ENCODE results near the gene IFIT1.
"Not testable (repeated sequence)": the region's sequence is repeated elsewhere in the genome, so short reads cannot be mapped to it uniquely, and the experiment has no call there.

IFIT1 gene

GRCh38 chr10:89438525-89438924, 46.1 kb downstream of the IFIT1 start:
- DNase-seq (ENCODE audit: extremely low read depth, insufficient read length) = no peak
- Histone ChIP-seq H3K36me3 (ENCODE audit: control insufficient read depth, insufficient read depth, low read length) (no peaks in the 10 kb centered on the region), H3K27me3 (replicated peaks; ENCODE audit: control insufficient read depth, insufficient read depth, low read length) (no peaks in the 10 kb centered on the region; the same call in 1 of the 2 replicates), H3K4me3 (replicated peaks; ENCODE audit: low read depth, low read length) (no peak overlapping the region)
- TF ChIP-seq, protein P1, sequence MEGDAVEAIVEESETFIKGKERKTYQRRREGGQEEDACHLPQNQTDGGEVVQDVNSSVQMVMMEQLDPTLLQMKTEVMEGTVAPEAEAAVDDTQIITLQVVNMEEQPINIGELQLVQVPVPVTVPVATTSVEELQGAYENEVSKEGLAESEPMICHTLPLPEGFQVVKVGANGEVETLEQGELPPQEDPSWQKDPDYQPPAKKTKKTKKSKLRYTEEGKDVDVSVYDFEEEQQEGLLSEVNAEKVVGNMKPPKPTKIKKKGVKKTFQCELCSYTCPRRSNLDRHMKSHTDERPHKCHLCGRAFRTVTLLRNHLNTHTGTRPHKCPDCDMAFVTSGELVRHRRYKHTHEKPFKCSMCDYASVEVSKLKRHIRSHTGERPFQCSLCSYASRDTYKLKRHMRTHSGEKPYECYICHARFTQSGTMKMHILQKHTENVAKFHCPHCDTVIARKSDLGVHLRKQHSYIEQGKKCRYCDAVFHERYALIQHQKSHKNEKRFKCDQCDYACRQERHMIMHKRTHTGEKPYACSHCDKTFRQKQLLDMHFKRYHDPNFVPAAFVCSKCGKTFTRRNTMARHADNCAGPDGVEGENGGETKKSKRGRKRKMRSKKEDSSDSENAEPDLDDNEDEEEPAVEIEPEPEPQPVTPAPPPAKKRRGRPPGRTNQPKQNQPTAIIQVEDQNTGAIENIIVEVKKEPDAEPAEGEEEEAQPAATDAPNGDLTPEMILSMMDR (IDR thresholded peaks at IDR 0.05; ENCODE audit: insufficient read depth, low read length, poor library complexity, severe bottlenecking) = no peak

GRCh38 chr10:89440226-89441009, 48.0 kb downstream of the IFIT1 start:
- Histone ChIP-seq H3K4me3 (replicated peaks; ENCODE audit: low read depth, low read length) (no peak overlapping the region), H3K36me3 (ENCODE audit: control insufficient read depth, insufficient read depth, low read length) (no peaks in the 10 kb centered on the region)
- TF ChIP-seq, protein P1 (IDR thresholded peaks at IDR 0.05; ENCODE audit: insufficient read depth, low read length, poor library complexity, severe bottlenecking) = no peak

GRCh38 chr10:89442289-89442688, 49.9 kb downstream of the IFIT1 start:
- H3K4me3 ChIP-seq (replicated peaks; ENCODE audit: low read depth, low read length) = no peak overlapping the region
- TF ChIP-seq, protein P1 (IDR thresholded peaks at IDR 0.05; ENCODE audit: insufficient read depth, low read length, poor library complexity, severe bottlenecking) = no peak
- no peak for DNase-seq (ENCODE audit: extremely low read depth, insufficient read length)
- no peaks in the 10 kb centered on the region; the same call in 1 of the 2 replicates for H3K27me3 ChIP-seq (replicated peaks; ENCODE audit: control insufficient read depth, insufficient read depth, low read length)
- no peaks in the 10 kb centered on the region for H3K36me3 ChIP-seq (ENCODE audit: control insufficient read depth, insufficient read depth, low read length)

More at GRCh38 chr10:89440226-89441009, 48.0 kb downstream of the IFIT1 start:
- no peak for DNase-seq (ENCODE audit: extremely low read depth, insufficient read length)
- no peaks in the 10 kb centered on the region; the same call in 1 of the 2 replicates for H3K27me3 ChIP-seq (replicated peaks; ENCODE audit: control insufficient read depth, insufficient read depth, low read length)

DNA sequence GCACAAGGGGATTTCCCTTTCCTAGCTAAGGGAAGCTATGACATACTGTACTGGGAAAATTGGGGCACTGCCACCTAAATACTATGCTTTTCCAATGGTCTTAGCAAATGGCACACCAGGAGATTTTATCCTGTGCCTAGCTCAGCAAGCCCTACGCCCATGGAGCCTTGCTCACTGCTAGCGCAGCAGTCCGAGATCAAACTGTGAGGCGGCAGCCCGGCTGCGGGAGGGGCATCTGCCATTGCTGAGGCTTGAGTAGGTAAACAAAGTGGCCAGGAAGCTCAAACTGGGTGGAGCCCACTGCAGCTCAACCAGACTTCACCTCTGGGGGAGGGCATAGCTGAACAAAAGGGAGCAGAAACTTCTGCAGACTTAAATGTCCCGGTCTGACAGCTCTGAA, 52.4 kb downstream of the IFIT1 start:
- not testable (repeated sequence) for DNase-seq (ENCODE audit: extremely low read depth, insufficient read length); H3K36me3 ChIP-seq (ENCODE audit: control insufficient read depth, insufficient read depth, low read length); H3K27me3 ChIP-seq (replicated peaks; ENCODE audit: control insufficient read depth, insufficient read depth, low read length); H3K4me3 ChIP-seq (replicated peaks; ENCODE audit: low read depth, low read length)

DNA sequence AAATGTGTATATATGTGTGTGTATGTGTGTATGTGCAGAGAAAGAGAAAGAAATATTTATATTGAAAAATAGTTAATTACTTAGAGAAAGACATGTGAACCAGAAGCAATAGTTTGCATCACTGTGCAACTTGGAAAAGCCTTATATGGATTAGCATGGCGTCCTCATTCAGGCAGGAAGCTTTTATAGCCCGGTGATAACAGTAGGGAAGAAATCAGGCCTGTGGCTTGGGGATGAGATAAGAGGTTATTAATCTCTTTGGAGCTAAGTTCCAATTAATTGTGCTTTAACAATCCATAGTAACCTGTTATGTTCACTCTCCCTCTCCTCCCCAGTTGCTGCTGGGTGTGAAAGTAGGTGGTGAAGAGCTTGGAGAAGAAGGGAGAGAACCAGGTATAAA, 58.5 kb downstream of the IFIT1 start:
- TF ChIP-seq, protein P1 (IDR thresholded peaks at IDR 0.05; ENCODE audit: insufficient read depth, low read length, poor library complexity, severe bottlenecking) = no peak

DNA sequence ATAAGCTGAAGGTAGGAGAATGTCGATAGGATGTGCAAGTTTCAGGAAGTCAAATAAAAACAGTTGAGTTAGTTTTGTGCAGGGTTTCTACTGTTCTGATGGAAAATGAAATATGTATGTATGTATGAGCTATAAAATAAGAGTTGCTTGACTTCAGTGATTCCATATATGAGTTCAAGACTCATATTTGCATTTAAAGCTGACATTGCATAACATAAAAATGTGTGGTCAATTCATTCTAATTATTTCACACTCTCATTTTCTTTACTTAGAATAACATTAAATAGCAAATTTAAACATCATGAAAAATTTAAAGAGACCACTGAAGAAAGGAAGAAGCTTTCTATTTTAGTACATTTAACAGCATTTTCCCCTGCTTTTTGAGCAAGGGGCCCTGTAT, 59.8 kb downstream of the IFIT1 start:
- no peaks in the 10 kb centered on the region for H3K36me3 ChIP-seq (ENCODE audit: control insufficient read depth, insufficient read depth, low read length)
- TF ChIP-seq, protein P1 (IDR thresholded peaks at IDR 0.05; ENCODE audit: insufficient read depth, low read length, poor library complexity, severe bottlenecking) = no peak
- H3K27me3 ChIP-seq (replicated peaks; ENCODE audit: control insufficient read depth, insufficient read depth, low read length) = no peaks in the 10 kb centered on the region
- DNase-seq (ENCODE audit: extremely low read depth, insufficient read length) = no peak
- H3K4me3 ChIP-seq (replicated peaks; ENCODE audit: low read depth, low read length) = no peak overlapping the region

More for the DNA sequence above, 58.5 kb downstream of the IFIT1 start:
- DNase-seq (ENCODE audit: extremely low read depth, insufficient read length) = no peak
- Histone ChIP-seq H3K27me3 (replicated peaks; ENCODE audit: control insufficient read depth, insufficient read depth, low read length) (no peaks in the 10 kb centered on the region), H3K36me3 (ENCODE audit: control insufficient read depth, insufficient read depth, low read length) (no peaks in the 10 kb centered on the region), H3K4me3 (replicated peaks; ENCODE audit: low read depth, low read length) (no peak overlapping the region)
